K562 (cell line): Measurements from ENCODE around the gene ZFP36. TPM values are rescaled to one million over a fixed set of nuclear protein-coding genes. Genes with fewer than 3 reads are reported as not detected.

Source experiments
- ATAC-seq: fragments of 200-7000 bp; cut with Tn5 transposase; 3 replicates; pipeline ENCODE4 v1.9.1; 2020; ENCODE audit warnings: moderate library complexity
- BruUV-seq: library from RNA; stranded (reverse); fragments of 400-500 nt; replicated peaks from 2 replicates; lab custom pipeline; 2021; lab: Mats Ljungman, UMichigan
- CTCF ChIA-PET: fragments of 300-600 bp; formaldehyde crosslinking; extraction: SDS; loops from one replicate; lab custom pipeline; 2021; ENCODE audit warnings: low intra/inter-chr PET ratio; lab: Yijun Ruan, JAX
- POLR2A ChIA-PET: fragments of 300-600, 350-650 bp; sonication (Branson Sonifier 250); formaldehyde crosslinking; extraction: SDS; loops from one replicate; lab custom pipeline; 2021; ENCODE audit warnings: antibody characterized with exemption, inconsistent platforms; lab: Yijun Ruan, JAX
- DNase-seq, 4 experiments: peaks; one replicate each; pipeline versions ENCODE4 v3.0.0 to v3.0.0-alpha.2; 2011 to 2018; ENCODE audit warnings: low spot score in 3 of 4, mixed read lengths in 3 of 4; ENCODE audit errors: extremely low read depth in 1 of 4
- FAIRE-seq: peaks from 2 replicates; lab custom pipeline; 2011; peaks lifted over from hg19 to GRCh38; lab: Jason Lieb, UNC
- H2AFZ ChIP-seq: 2 replicates; pipeline ENCODE4 v1.6.0; 2011; ENCODE audit warnings: low read depth, low read length, control low read depth, inconsistent platforms
- H3K27ac ChIP-seq: fragments of 200-600 bp; 3 replicates; pipeline ENCODE4 v1.8.0; 2011; ENCODE audit warnings: low read depth, mild to moderate bottlenecking, control low read depth, inconsistent platforms, low read length, moderate library complexity, mixed read lengths; ENCODE audit errors: extremely low read depth
- H3K27me3 ChIP-seq, 2 experiments: fragments of 300-600 bp in 1 of 2; 2 replicates in 1 of 2; 3 replicates in 1 of 2; pipeline versions ENCODE4 v1.6.0 to v1.8.0; 2011; ENCODE audit warnings: inconsistent platforms in 2 of 2, low read length in 2 of 2, mild to moderate bottlenecking in 1 of 2, mixed read lengths in 1 of 2, moderate library complexity in 1 of 2; ENCODE audit not compliant: control insufficient read depth in 2 of 2, insufficient read depth in 2 of 2
- H3K36me3 ChIP-seq: fragments of 300-600 bp; 3 replicates; pipeline ENCODE4 v1.8.0; 2011; ENCODE audit warnings: mild to moderate bottlenecking, low read length, inconsistent platforms; ENCODE audit not compliant: control insufficient read depth, insufficient read depth
- H3K4me1 ChIP-seq, 2 experiments: fragments of 200-600 bp in 1 of 2; replicated peaks in 1 of 2; 2 replicates in 1 of 2; 3 replicates in 1 of 2; pipeline versions ENCODE4 v1.5.1 to v1.8.0; 2011; ENCODE audit warnings: inconsistent platforms in 2 of 2, low read length in 2 of 2, mild to moderate bottlenecking in 1 of 2, mixed read lengths in 1 of 2, moderate library complexity in 1 of 2; ENCODE audit not compliant: control insufficient read depth in 2 of 2, insufficient read depth in 2 of 2
- H3K4me2 ChIP-seq: 2 replicates; pipeline ENCODE4 v1.6.1; 2011; ENCODE audit warnings: low read length, control low read depth, inconsistent platforms, mixed read lengths; ENCODE audit not compliant: insufficient read depth
- H3K4me3 ChIP-seq: fragments of 200-600 bp; sonication (generic), shearing (Covaris generic); 2 replicates; pipeline ENCODE4 v1.5.1; 2016; ENCODE audit warnings: control low read depth, inconsistent platforms
- H3K79me2 ChIP-seq: fragments of 200-600 bp; 3 replicates; pipeline ENCODE4 v1.8.0; 2011; ENCODE audit warnings: low read length, inconsistent platforms; ENCODE audit not compliant: control insufficient read depth, insufficient read depth
- H3K9ac ChIP-seq, 2 experiments: 2 replicates each; pipeline versions ENCODE4 v1.6.0 to v1.6.1; 2011; ENCODE audit warnings: low read depth in 2 of 2, low read length in 2 of 2, control low read depth in 1 of 2, inconsistent platforms in 1 of 2, mild to moderate bottlenecking in 1 of 2, mixed read lengths in 1 of 2; ENCODE audit not compliant: insufficient read depth in 1 of 2
- H3K9me1 ChIP-seq: one replicate; pipeline ENCODE4 v1.6.0; 2011; ENCODE audit warnings: inconsistent platforms, mild to moderate bottlenecking, low read length, moderate library complexity; ENCODE audit not compliant: control insufficient read depth, insufficient read depth
- H3K9me3 ChIP-seq: replicated peaks from 2 replicates; pipeline ENCODE4 v1.5.1; 2011; ENCODE audit warnings: low read depth, low read length, inconsistent platforms; ENCODE audit not compliant: control insufficient read depth, insufficient read depth
- H4K20me1 ChIP-seq: replicated peaks from 2 replicates; pipeline ENCODE4 v1.6.1; 2011; ENCODE audit warnings: low read length, inconsistent platforms, mixed read lengths; ENCODE audit not compliant: control insufficient read depth, insufficient read depth
- FOS ChIP-seq: IDR thresholded peaks from 3 replicates; pipeline ENCODE4 v1.6.1; 2011; ENCODE audit not compliant: insufficient read length; ENCODE audit errors: extremely low read depth
- HNRNPL ChIP-seq: fragments of 200-400 bp; formaldehyde crosslinking; IDR thresholded peaks from 2 replicates; pipeline ENCODE4 v1.6.1; 2017; ENCODE audit warnings: low read depth, mild to moderate bottlenecking, low read length
- PCBP2 ChIP-seq: fragments of 200-400 bp; formaldehyde crosslinking; IDR thresholded peaks from 2 replicates; pipeline ENCODE4 v1.6.1; 2018; ENCODE audit warnings: low read length, low read depth, mild to moderate bottlenecking, moderate library complexity; ENCODE audit not compliant: poor library complexity, severe bottlenecking
- PHB ChIP-seq: fragments of 250-450 bp; sonication (Bioruptor Pico); IDR thresholded peaks from 2 replicates; pipeline ENCODE4 v1.5.0; 2021
- PHTF2 ChIP-seq: fragments of 250-450 bp; sonication (Bioruptor Pico); IDR thresholded peaks from 2 replicates; pipeline ENCODE4 v1.5.0; 2021; ENCODE audit warnings: mild to moderate bottlenecking
- RBM39 ChIP-seq: fragments of 200-400 bp; formaldehyde crosslinking; optimal IDR thresholded peaks from 2 replicates; pipeline ENCODE3; 2018; ENCODE audit warnings: low read depth, low read length
- RFX1 ChIP-seq: fragments of 450-650 bp; IDR thresholded peaks from 2 replicates; pipeline ENCODE4 v1.6.1; 2016; ENCODE audit warnings: mild to moderate bottlenecking, moderate library complexity
- RNF219 ChIP-seq: fragments of 250-450 bp; sonication (Bioruptor Pico); IDR thresholded peaks from 2 replicates; pipeline ENCODE4 v1.5.0; 2022; ENCODE audit warnings: mild to moderate bottlenecking
- RUNX1 ChIP-seq: sonication (generic); IDR thresholded peaks from 2 replicates; pipeline ENCODE4 v1.6.1; 2016; ENCODE audit warnings: antibody characterized with exemption, low read depth
- SRF ChIP-seq, 2 experiments: fragments of 250-450, 450-650 bp in 1 of 2; sonication (Bioruptor Pico) in 1 of 2; sonication (generic) in 1 of 2; formaldehyde crosslinking; IDR thresholded peaks; 2 replicates each; pipeline versions ENCODE4 v1.5.0 to v1.5.1; 2020 to 2022; ENCODE audit warnings: mild to moderate bottlenecking in 1 of 2, missing genetic modification reagents in 1 of 2
- SRSF1 ChIP-seq: fragments of 200-400 bp; formaldehyde crosslinking; IDR thresholded peaks from 2 replicates; pipeline ENCODE4 v1.6.1; 2017; ENCODE audit warnings: mild to moderate bottlenecking, low read depth, low read length, moderate library complexity
- STAG1 ChIP-seq: sonication (generic); formaldehyde crosslinking; IDR thresholded peaks from 2 replicates; pipeline ENCODE4 v1.5.0; 2020; ENCODE audit warnings: missing genetic modification reagents, borderline replicate concordance
- YY1 ChIP-seq, 3 experiments: IDR thresholded peaks; 2 replicates each; pipeline ENCODE4 v1.6.1; 2011; ENCODE audit warnings: low read length in 2 of 3, mild to moderate bottlenecking in 2 of 3, moderate library complexity in 2 of 3, borderline replicate concordance in 1 of 3, control low read depth in 1 of 3, low read depth in 1 of 3; ENCODE audit not compliant: insufficient read depth in 3 of 3, insufficient replicate concordance in 2 of 3, control insufficient read depth in 1 of 3, insufficient read length in 1 of 3; ENCODE audit errors: extremely low read depth in 1 of 3
- ZBTB5 ChIP-seq: fragments of 450-650 bp; IDR thresholded peaks from 2 replicates; pipeline ENCODE4 v1.6.1; 2017; ENCODE audit warnings: antibody characterized with exemption
- WGBS: fragments of 100-300 bp; shearing (Covaris generic); methylation state at CpG from one replicate; pipeline ENCODE4 v1.1.6; 2016; ENCODE audit warnings: low coverage, mixed read lengths; ENCODE audit not compliant: insufficient coverage; ENCODE audit errors: missing lambda C conversion rate; 5-methylcytosine and 5-hydroxymethylcytosine counted together
- in situ Hi-C: fragments of 300-500 bp; cut with MboI; formaldehyde crosslinking; loops from 4 replicates; pipeline ENCODE4 v1.15.0; 2018; ENCODE audit warnings: inconsistent platforms, mixed read lengths
- intact Hi-C: fragments of 100-400 bp; cut with micrococcal nuclease; formaldehyde crosslinking; loops from 2 replicates; pipeline ENCODE4 v1.14.2; 2022
- polyA plus RNA-seq, 8 experiments: library from polyadenylated mRNA; depleted of rRNA in 4 of 8; stranded (reverse) in 5 of 8; unstranded in 3 of 8; fragments of >200 nt; fragmentation: Nextera tagmentation in 2 of 8; fragmentation: Illumina TruSeq in 1 of 8; extraction: Ambion mirVana in 2 of 8; extraction: Trizol in 1 of 8; gene quantifications; 2 replicates each; pipeline versions ENCODE4 v1.2.1 to v1.2.3, GENCODE V29; 2011 to 2014; ENCODE audit warnings: inconsistent platforms in 1 of 8, missing spikeins in 1 of 8
- total RNA-seq, 7 experiments: library from RNA; depleted of rRNA in 6 of 7; stranded (reverse); fragments of >200 nt in 6 of 7; fragmentation: Illumina TruSeq in 2 of 7; extraction: Trizol in 2 of 7; gene quantifications; 2 replicates each; pipeline versions ENCODE4 v1.2.1 to v1.2.3, GENCODE V29; 2011 to 2021; ENCODE audit warnings: low replicate concordance in 1 of 7

Gene ZFP36
- total and polyA plus RNA-seq, 9 of the 15 experiments (the other 6 are each of a cell fraction or from before 2014, with no cell fraction given): 1.0 to 20.1 (median 3.5) TPM

GRCh38 chr19:39433480-39434079 is 26.9 kb downstream of the ZFP36 start (continued):
- TF ChIP-seq ZBTB5: no peak
- TF ChIP-seq RUNX1: no peak
- no peak for TF ChIP-seq FOS

GRCh38 chr19:39434123-39435076 is 27.8 kb downstream of the ZFP36 start:
- H3K9me1 ChIP-seq: no peaks in the 10 kb centered on the region
- DNase-seq: no peak
- peaks cover 28 to 33% of the 10 kb centered on the region in 2 experiments for H3K4me1 ChIP-seq
- H2AFZ ChIP-seq: no peak overlapping the region
- intact Hi-C loops: no loop called here
- H3K36me3 ChIP-seq: peaks cover 37% of the 10 kb centered on the region
- peak overlapping the region; percentile 95 to 99 for H3K9ac ChIP-seq
- CTCF ChIA-PET: no interaction called here
- no peaks in the 10 kb centered on the region for H3K9me3 ChIP-seq
- peak overlapping the region; percentile 100 for H3K4me3 ChIP-seq
- in situ Hi-C loops: no loop called here
- no TSS peak for BruUV-seq
- no peaks in the 10 kb centered on the region for H3K27me3 ChIP-seq
- WGBS: 12% methylated on average over 10 of the region's 10 CpGs
- ATAC-seq: no peak
- peak overlapping the region; percentile 98 for H3K4me2 ChIP-seq
- FAIRE-seq: no peak
- H4K20me1 ChIP-seq: peaks cover 21% of the 10 kb centered on the region
- peaks cover 32% of the 10 kb centered on the region for H3K79me2 ChIP-seq
- POLR2A ChIA-PET: interaction anchor here (0.8 to 6.2 kb wide), 17 partner anchors 10 to 238 kb away, joined by 3 to 141 read pairs (median 6); partner anchors contain the start of genes MED29, PAF1, SUPT5H and TIMM50
- peak overlapping the region; percentile 95 for H3K27ac ChIP-seq
- TF ChIP-seq PHTF2 (CRISPR knock-in tag): no peak
- TF ChIP-seq PHB (CRISPR knock-in tag): no peak
- peak; percentile 65; the same call in 1 of the 2 replicates for TF ChIP-seq RFX1
- no peak for TF ChIP-seq SRF (CRISPR knock-in tag; IDR thresholded peaks at IDR 0.05)
- no peak for TF ChIP-seq RBM39
- TF ChIP-seq RNF219 (CRISPR knock-in tag): no peak
- 0 out of 2 replicates have a peak, but pooled peaks have one; percentile 12 for TF ChIP-seq HNRNPL
- no peak for TF ChIP-seq STAG1 (CRISPR knock-in tag)
- TF ChIP-seq PCBP2: no peak
- no peak for TF ChIP-seq YY1 (IDR thresholded peaks at IDR 0.05; ENCODE audit: borderline replicate concordance in 1 of 3, control insufficient read depth in 1 of 3, extremely low read depth in 1 of 3, insufficient read depth in 3 of 3, insufficient read length in 1 of 3, insufficient replicate concordance in 2 of 3, low read depth in 1 of 3, low read length in 2 of 3)
- TF ChIP-seq SRSF1: no peak
